ENCODE data around the gene ZNF165.

GRCh38 chr6:28118217-28118616 lies 37.8 kb downstream of the ZNF165 start:
- TF ChIP-seq POLR2A (IDR thresholded peaks at IDR 0.05) (no peak), CTCF (IDR thresholded peaks at IDR 0.05) (no peak)
